PC-9 (cell line): ENCODE results near the gene HIGD1A.

ENCODE experiments used
- EZH2 ChIP-seq: fragments of 200-600 bp; sonication (generic); IDR thresholded peaks from 2 replicates; pipeline ENCODE4 v1.8.0; 2017; ENCODE audit warnings: antibody characterized with exemption, low read depth
- TF ChIP-seq, protein P1 (sequence below): fragments of 200-600 bp; sonication (generic); conservative IDR thresholded peaks from 2 replicates; pipeline ENCODE4 v1.6.1; 2017; ENCODE audit warnings: mixed run types, antibody characterized with exemption, mild to moderate bottlenecking, moderate library complexity

GRCh38 chr3:42847731-42848130 lies 43.4 kb upstream of the HIGD1A start:
- TF ChIP-seq, protein P1, sequence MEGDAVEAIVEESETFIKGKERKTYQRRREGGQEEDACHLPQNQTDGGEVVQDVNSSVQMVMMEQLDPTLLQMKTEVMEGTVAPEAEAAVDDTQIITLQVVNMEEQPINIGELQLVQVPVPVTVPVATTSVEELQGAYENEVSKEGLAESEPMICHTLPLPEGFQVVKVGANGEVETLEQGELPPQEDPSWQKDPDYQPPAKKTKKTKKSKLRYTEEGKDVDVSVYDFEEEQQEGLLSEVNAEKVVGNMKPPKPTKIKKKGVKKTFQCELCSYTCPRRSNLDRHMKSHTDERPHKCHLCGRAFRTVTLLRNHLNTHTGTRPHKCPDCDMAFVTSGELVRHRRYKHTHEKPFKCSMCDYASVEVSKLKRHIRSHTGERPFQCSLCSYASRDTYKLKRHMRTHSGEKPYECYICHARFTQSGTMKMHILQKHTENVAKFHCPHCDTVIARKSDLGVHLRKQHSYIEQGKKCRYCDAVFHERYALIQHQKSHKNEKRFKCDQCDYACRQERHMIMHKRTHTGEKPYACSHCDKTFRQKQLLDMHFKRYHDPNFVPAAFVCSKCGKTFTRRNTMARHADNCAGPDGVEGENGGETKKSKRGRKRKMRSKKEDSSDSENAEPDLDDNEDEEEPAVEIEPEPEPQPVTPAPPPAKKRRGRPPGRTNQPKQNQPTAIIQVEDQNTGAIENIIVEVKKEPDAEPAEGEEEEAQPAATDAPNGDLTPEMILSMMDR, result no peak
- TF ChIP-seq EZH2, result no peak
